Measurements from ENCODE around the gene AURKB. TPM values are rescaled to one million over a fixed set of nuclear protein-coding genes. Genes with fewer than 3 reads are reported as not detected.
A peak's percentile ranks its signal among the peaks of the same experiment; 100 is the strongest.

The AURKB gene
- total RNA-seq, 1 donor from 2014 or later, result 108 TPM

DNA sequence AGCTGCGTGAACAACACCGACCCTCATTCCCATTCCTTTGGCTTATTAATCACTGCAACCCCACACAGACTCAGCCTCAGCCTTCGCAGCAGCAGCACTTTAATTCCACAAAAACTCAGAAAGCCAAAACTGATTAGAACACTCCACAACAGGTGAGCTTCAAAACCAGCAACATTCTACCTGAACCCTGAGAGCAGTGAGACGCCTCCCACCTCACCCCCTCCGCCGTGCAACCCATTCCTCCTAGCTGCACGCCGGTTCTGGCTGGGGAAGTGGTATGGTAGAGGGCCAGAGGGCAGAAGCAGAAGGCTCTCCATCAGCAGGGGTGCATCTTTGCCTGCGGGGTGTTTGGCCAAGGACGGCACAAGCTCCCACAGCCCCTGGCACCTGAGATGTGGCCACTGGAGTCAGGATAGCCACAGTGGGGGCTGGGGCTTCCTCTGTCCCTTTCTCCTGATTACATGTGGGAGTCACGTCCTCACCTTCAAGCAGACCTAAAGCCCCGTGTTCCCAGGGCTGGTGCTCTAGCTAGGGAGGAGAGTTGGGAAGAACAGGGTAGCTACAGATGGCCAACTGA, 22.0 kb downstream of the AURKB start:
- TF ChIP-seq, protein P1, sequence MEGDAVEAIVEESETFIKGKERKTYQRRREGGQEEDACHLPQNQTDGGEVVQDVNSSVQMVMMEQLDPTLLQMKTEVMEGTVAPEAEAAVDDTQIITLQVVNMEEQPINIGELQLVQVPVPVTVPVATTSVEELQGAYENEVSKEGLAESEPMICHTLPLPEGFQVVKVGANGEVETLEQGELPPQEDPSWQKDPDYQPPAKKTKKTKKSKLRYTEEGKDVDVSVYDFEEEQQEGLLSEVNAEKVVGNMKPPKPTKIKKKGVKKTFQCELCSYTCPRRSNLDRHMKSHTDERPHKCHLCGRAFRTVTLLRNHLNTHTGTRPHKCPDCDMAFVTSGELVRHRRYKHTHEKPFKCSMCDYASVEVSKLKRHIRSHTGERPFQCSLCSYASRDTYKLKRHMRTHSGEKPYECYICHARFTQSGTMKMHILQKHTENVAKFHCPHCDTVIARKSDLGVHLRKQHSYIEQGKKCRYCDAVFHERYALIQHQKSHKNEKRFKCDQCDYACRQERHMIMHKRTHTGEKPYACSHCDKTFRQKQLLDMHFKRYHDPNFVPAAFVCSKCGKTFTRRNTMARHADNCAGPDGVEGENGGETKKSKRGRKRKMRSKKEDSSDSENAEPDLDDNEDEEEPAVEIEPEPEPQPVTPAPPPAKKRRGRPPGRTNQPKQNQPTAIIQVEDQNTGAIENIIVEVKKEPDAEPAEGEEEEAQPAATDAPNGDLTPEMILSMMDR (conservative IDR thresholded peaks at IDR 0.05), result no peak
- DNase-seq (ENCODE audit: extremely low spot score, unreplicated experiment), result no peak
- H3K4me3 Mint-ChIP-seq, result no peak overlapping the region
- no peaks in the 10 kb centered on the region for H3K36me3 Mint-ChIP-seq
- no peak overlapping the region for H3K27ac Mint-ChIP-seq
- no peaks in the 10 kb centered on the region for H3K27me3 Mint-ChIP-seq
- H3K9me3 Mint-ChIP-seq, result no peaks in the 10 kb centered on the region
- H3K4me1 Mint-ChIP-seq (ENCODE audit: unreplicated experiment), result peaks cover 9% of the 10 kb centered on the region

DNA sequence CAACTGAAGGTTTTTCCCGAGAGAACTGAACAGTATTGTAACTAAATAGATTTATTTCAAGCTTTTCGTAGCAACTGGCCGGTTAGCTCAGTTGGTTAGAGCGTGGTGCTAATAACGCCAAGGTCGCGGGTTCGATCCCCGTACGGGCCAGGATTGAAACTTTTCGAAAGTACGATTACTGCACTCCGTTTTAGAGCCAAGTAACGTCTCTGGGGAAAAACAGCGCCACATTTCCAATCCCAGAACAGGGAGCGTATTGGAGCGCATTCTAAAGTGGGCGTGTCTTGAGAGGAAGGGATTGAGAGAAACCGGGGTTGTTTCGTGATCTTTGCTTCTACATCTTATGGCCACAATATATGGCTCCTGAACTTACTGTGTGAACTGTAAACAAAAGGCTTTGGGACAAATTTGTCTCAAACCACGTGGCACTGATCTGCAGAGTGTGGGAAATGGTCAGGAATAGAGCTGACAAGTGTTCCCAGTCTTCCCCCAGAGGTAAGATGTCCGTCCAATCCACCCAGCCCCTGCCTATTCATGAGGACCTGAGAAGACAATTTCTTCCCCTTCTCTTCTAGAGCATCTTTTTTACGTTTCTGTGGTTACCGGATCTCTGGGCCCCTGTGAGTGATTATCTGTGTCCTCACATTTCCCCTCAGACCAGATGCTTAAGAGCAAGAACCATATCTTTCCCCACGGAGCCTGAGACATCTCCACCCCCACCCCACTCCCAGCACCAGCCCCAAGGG, 22.7 kb downstream of the AURKB start:
- TF ChIP-seq, protein P1 (conservative IDR thresholded peaks at IDR 0.05), result no peak
- Mint-ChIP-seq H3K36me3 (no peaks in the 10 kb centered on the region), H3K4me1 (ENCODE audit: unreplicated experiment) (peaks cover 9% of the 10 kb centered on the region), H3K4me3 (no peak overlapping the region), H3K27me3 (no peaks in the 10 kb centered on the region), H3K27ac (no peak overlapping the region), H3K9me3 (no peaks in the 10 kb centered on the region)
- DNase-seq (ENCODE audit: extremely low spot score, unreplicated experiment), result peak; percentile 94

DNA sequence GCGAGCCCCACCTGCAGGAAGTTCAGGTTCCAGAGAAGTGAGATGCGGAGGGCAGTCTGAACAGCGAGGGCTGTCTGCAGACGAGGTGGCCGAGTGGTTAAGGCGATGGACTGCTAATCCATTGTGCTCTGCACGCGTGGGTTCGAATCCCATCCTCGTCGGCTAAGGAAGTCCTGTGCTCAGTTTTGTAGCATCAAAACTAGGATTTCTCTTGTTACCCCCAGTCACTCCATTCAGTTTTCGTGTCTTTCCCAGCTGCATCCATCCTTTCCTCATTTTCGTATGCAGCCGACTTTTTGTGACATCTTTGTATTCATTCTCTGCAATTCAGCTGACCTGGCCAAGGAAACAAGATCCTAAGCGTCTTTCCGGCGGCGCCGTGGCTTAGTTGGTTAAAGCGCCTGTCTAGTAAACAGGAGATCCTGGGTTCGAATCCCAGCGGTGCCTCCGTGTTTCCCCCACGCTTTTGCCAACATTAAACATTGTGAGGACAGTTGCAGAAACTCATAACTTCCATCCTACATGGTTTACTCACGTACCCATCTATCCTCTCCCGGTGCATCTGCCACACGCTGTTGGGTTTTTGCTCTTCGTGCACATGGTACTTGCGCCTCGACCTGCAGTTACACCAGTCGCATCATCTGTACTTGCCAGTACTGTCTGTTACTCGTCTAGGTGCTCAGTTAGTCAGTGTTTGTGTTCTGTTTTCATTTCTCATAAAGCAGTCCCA, 23.4 kb downstream of the AURKB start:
- no peak overlapping the region for H3K4me3 Mint-ChIP-seq
- H3K27me3 Mint-ChIP-seq, result peaks cover 2% of the 10 kb centered on the region
- H3K9me3 Mint-ChIP-seq, result no peaks in the 10 kb centered on the region
- H3K27ac Mint-ChIP-seq, result no peak overlapping the region
- H3K4me1 Mint-ChIP-seq (ENCODE audit: unreplicated experiment), result peaks cover 9% of the 10 kb centered on the region
- H3K36me3 Mint-ChIP-seq, result no peaks in the 10 kb centered on the region
- DNase-seq (ENCODE audit: extremely low spot score, unreplicated experiment), result peak; percentile 96
- TF ChIP-seq, protein P1 (conservative IDR thresholded peaks at IDR 0.05), result no peak

DNA sequence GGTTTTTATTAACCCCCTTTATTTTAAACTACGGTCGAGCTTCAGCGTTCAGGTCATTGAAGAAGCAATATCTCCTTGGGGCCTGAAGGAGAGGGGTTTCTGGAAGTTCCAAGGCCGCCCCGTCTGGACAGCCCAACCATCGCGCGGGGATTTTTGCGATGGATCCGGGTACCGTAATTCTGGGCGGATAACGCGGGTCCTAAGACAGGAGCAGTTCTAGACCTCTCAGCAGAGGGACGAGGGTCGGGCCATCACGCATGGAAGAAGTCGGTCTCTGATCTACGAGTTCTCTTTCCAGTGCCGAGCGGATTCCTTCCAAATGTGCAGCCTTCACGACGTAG, 24.0 kb downstream of the AURKB start:
- TF ChIP-seq, protein P1 (conservative IDR thresholded peaks at IDR 0.05), result peak; percentile 55
- Mint-ChIP-seq H3K4me3 (no peak overlapping the region), H3K9me3 (no peaks in the 10 kb centered on the region), H3K27me3 (peaks cover 2% of the 10 kb centered on the region), H3K27ac (no peak overlapping the region), H3K4me1 (ENCODE audit: unreplicated experiment) (peaks cover 9% of the 10 kb centered on the region), H3K36me3 (no peaks in the 10 kb centered on the region)
- DNase-seq (ENCODE audit: extremely low spot score, unreplicated experiment), result no peak

DNA sequence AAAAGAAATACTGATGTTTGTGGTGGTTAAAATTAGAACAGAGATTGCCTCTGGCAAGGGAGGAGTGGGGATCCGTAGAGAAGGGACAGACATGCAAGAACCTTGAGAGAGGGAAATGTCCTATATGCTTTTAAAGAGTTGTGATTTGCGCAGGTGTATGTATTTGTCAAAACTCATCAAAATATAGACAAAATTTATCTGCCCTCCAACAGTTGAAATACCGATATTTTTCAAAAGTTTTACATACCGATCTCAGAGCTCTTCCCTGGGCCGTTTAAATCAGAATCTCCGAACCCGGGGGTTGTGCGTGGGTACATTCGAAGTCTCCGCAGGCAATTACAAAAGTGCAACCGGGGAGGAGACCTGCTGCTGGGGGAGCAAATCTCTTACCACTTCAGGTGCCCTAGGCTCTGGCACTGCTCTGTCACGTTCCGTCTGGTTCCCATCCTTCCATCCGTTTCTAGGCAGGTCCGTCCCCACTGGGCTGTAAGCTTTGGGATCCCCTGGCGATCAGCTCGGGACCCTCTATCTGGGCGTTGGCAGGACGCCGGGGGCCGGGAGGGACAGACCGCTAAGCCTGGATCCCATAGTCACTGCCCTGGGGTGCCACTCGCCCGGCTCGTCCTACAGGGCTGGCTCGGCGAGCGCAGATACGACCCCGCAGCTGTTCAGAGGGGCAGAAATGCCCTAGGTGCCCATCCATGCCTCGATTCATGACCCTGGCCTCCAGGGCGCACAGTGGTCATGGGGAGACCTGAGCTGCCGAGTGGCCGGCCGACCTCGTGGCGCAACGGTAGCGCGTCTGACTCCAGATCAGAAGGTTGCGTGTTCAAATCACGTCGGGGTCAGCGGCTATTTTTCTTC, 24.6 kb downstream of the AURKB start:
- peak; percentile 96 for DNase-seq (ENCODE audit: extremely low spot score, unreplicated experiment)
- no peaks in the 10 kb centered on the region for H3K36me3 Mint-ChIP-seq
- H3K27ac Mint-ChIP-seq, result no peak overlapping the region
- peaks cover 2% of the 10 kb centered on the region for H3K27me3 Mint-ChIP-seq
- TF ChIP-seq, protein P1 (conservative IDR thresholded peaks at IDR 0.05), result no peak
- peaks cover 8% of the 10 kb centered on the region for H3K4me1 Mint-ChIP-seq (ENCODE audit: unreplicated experiment)
- H3K4me3 Mint-ChIP-seq, result no peak overlapping the region
- H3K9me3 Mint-ChIP-seq, result no peaks in the 10 kb centered on the region
